Suppressor macrophage treated with lipopolysaccharide for 4 hours (primary cell): Measurements from ENCODE around the gene AAR2.

ENCODE experiments used
- DNase-seq: peaks from one replicate; pipeline ENCODE4 v3.0.0-alpha.2; 2020

The AAR2 gene

GRCh38 chr20:36261389-36262105, 25.3 kb downstream of the AAR2 start:
- no peak for DNase-seq

GRCh38 chr20:36262440-36262839, 26.2 kb downstream of the AAR2 start:
- no peak for DNase-seq

DNA sequence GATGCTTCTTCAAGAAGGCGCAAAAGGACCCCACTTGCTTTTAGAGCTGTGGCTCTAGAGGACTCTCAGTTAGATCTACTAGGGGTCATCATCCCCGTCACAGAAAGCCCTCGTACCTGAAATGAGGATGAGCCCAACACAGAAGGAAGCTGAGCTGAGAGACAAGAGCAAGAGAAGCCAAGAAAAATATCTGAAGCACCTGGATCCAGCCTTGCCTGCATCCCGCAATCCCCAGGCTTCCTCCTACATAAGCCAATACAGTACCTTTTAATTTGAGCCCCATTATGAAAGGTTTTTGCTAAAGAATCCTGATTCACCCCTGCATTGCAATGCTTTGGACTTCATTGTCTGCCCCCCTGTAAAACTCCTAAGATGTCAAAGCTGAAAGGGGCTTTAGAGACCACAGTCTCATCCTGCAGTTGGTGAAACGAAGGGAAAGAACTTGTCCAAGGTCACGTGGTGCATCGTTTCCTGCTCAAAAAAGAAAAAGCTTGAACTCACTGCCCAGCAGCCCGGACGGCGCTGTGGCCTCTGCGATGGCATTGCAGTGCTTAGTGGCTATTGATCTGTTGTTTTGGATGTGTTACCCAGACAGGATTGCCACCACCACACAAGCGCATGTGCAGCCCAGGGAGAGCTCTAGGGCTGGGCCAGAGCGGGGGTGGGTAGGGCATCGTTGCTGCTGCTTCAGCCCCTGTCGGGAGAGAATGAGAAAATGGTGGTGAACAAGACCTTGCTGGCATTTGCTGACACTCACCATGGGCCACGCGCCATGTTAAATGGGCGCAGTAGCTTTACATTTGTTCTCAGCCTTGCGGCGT, 28.4 kb downstream of the AAR2 start:
- no peak for DNase-seq

- no peak for DNase-seq
Measured at GRCh38 chr20:36266189-36266588, 29.9 kb downstream of the AAR2 start.

DNA sequence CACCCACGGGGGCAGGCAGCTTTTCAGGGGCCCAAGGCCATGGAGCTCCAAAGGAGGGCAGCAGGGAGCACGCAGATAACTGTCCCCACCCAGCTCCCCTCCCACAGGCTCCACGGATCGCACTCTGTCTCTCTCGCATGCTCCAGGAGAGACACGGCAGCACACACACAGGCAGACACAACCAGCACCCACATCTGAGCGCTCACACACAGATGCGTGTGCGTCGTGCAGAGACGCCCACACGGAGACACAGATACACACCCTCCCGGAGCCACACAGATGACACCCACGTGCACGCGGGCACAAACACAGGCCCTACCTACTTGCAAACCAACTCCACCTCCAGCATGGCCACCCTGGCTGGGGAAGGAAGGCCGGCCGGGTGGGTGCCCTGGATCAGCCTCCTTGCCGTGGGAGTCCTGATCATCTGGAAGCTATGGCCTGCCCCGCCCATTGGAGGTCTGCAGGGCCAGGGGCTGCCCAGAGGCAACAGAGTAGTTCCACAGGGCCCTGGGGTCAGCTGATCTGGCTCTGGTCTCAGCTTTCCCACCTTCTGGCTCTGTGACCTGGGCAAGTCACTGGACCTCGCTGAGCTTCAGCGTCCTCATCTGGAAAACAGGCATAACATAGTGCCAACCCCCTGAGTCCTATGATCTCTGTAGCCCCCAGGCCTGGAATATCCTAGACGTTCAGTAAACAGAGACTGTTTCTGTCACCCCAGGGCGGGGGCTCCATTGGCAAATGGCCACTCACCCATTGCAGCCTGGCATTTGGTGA, 31.5 kb downstream of the AAR2 start:
- no peak for DNase-seq

DNA sequence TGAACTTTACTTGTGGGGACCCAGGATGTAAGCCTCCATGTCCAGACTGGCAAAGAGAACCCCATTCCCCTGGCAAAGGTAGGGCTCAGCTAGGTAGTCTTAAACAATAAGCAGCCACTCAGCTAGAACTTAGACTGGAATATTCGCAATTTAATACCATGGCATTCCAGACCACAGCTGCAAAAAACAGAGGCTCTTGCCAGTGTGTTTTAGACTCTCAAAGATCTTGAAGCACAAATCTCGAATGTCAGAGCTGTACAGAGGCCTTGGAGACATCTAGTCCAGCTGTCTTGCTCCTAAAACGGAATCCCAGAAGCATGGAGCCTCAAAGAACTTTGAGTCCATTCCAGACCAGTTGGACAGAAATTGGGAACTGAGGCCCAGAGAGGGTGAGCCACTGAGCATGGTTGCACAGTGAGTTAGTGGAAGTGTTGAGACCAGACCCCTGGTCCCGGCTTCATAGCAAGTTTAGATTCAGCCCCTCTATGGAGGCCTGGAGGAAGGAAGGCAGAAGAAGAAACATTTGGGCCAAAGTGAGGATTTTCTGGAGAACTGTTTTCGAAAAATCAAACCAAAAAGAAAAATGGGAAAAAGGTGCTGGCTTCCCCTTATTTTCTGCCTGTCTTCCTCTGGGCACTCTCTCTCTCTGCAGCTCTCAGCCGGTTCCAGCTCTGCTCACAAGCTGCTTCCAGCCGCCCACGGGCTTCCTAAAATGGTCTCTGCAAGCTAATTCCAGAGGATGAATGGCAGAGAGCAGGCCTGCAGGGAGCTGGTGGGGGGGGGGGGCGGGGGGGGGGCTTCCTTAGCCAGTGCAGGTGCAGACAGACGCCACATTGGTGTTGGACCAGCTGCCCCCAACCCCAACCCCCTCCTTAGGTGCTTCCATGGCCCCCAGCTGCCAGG, 32.4 kb downstream of the AAR2 start:
- no peak for DNase-seq

- no peak for DNase-seq
Measured at GRCh38 chr20:36269507-36269906, 33.2 kb downstream of the AAR2 start.

- no peak for DNase-seq
Measured at GRCh38 chr20:36270744-36271638, 34.7 kb downstream of the AAR2 start.

DNA sequence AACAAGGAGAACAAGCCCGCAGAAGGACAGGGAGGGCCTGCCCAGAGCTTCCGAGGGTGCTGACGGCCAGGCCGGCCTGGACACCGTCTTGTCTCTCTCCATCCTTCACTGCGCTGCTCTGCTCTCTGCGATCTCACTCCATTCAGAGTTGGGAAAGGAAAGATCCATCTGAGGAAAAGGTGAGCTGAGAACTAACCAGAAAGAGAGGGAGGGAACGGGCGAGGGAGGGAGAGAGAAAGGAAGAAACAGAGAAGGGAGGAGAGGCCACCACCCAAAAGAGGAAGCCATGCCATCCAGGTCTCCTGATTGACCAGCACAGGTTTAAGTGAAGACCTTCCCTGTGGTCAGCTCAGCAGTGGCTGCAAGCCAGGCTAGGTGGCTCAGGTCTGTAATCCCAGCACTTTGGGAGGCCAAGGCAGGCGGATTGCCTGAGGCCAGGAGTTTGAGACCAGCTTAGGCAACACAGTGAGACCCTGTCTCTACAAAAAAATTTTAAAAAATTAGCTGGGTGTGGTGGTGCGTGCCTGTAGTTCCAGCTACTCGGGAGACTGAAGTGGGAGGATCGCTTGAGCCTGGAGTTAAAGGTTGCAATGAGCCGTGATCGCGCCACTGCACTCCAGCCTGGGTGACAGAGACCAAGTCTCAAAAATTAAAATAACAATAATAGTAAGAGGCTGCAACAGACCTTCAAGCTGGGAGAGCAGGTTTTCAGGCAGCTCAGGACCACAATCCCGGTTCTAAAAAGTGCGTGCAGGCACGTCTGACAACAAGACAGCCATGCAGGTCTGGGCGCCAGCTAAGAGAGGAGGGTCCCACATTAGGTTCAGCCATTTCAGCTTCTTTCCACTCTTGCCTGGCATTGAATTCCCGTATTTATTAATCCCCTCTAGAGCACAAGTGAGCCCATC, 35.6 kb downstream of the AAR2 start:
- DNase-seq: no peak

GRCh38 chr20:36272547-36273220, 36.4 kb downstream of the AAR2 start:
- DNase-seq: no peak

- DNase-seq: peak; percentile 10
Measured at GRCh38 chr20:36273414-36274180, 37.3 kb downstream of the AAR2 start.

- DNase-seq: no peak
Measured at GRCh38 chr20:36274181-36274841, 38.0 kb downstream of the AAR2 start.

DNA sequence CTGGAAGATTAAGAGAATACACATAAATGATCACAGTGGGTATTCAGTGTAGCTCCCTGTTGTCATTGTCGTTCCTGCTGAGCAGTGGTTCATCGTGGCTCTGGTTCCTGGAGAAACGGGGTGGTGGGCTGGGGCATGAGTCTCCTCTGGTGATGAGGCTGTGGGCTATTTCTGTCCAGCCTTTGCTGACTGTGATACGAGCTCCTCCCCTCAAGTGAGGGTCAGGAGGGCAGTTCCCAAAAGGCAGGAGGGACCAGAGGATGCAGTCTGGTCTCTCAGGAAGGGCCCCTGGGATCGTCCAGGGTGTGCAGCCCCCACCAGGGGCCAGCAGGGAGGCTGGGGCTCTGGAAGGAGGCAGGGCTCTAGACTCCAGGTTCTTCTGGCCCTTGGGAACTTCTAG, 38.7 kb downstream of the AAR2 start:
- no peak for DNase-seq

GRCh38 chr20:36275441-36276189, 39.3 kb downstream of the AAR2 start:
- DNase-seq: no peak

GRCh38 chr20:36277546-36277945, 41.3 kb downstream of the AAR2 start:
- DNase-seq: no peak

- no peak for DNase-seq
Measured at GRCh38 chr20:36279362-36279761, 43.1 kb downstream of the AAR2 start.

GRCh38 chr20:36279776-36280175, 43.5 kb downstream of the AAR2 start:
- DNase-seq: no peak
